ENCODE results near the gene ANTXRL. TPM values are rescaled to one million over a fixed set of nuclear protein-coding genes. Genes with fewer than 3 reads are reported as not detected.

Gene ANTXRL
- total RNA-seq, 1 experiment from 2014 or later, result not detected

DNA sequence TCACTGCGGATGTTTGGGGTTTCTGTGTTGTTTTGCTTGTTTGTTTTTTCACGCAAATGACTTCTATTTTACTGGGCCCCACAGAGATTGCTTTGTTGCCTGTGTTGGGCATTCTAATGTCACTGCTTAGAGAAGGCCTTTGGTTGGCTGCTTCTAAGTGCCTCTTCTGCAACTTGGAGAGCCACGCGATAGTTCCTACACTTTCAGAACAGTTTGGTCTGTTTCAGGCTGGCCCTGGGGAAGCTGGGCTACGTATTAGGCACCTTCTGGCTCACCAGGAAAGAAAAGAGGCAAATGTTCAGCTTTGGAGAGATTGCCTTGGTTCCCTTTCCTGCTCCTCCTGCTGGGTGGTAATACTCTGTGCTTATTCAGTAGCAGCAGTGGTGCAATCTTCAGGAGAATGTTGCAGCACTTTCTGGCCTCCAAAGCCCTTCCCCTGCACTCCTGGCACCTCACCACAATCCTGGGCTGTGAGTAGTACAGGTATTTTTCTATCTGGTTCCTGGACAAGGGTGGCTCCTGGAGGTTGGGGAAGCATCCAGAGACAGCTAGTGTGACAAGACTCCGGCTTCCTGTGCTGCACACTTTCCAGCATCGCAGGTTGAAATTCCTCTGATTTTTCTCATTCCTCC is 1.2 kb downstream of the ANTXRL start:
- in situ Hi-C loops (cut with HindIII; ENCODE audit: low pct_unique_long_range_greater_than_20kb, low sequenced_read_pairs) (no loop called here), intact Hi-C loops (cut with micrococcal nuclease; ENCODE audit: unreplicated experiment) (no loop called here)
- TF ChIP-seq, protein P1, sequence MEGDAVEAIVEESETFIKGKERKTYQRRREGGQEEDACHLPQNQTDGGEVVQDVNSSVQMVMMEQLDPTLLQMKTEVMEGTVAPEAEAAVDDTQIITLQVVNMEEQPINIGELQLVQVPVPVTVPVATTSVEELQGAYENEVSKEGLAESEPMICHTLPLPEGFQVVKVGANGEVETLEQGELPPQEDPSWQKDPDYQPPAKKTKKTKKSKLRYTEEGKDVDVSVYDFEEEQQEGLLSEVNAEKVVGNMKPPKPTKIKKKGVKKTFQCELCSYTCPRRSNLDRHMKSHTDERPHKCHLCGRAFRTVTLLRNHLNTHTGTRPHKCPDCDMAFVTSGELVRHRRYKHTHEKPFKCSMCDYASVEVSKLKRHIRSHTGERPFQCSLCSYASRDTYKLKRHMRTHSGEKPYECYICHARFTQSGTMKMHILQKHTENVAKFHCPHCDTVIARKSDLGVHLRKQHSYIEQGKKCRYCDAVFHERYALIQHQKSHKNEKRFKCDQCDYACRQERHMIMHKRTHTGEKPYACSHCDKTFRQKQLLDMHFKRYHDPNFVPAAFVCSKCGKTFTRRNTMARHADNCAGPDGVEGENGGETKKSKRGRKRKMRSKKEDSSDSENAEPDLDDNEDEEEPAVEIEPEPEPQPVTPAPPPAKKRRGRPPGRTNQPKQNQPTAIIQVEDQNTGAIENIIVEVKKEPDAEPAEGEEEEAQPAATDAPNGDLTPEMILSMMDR (IDR thresholded peaks at IDR 0.05), result no peak
- TF ChIP-seq, protein P2, sequence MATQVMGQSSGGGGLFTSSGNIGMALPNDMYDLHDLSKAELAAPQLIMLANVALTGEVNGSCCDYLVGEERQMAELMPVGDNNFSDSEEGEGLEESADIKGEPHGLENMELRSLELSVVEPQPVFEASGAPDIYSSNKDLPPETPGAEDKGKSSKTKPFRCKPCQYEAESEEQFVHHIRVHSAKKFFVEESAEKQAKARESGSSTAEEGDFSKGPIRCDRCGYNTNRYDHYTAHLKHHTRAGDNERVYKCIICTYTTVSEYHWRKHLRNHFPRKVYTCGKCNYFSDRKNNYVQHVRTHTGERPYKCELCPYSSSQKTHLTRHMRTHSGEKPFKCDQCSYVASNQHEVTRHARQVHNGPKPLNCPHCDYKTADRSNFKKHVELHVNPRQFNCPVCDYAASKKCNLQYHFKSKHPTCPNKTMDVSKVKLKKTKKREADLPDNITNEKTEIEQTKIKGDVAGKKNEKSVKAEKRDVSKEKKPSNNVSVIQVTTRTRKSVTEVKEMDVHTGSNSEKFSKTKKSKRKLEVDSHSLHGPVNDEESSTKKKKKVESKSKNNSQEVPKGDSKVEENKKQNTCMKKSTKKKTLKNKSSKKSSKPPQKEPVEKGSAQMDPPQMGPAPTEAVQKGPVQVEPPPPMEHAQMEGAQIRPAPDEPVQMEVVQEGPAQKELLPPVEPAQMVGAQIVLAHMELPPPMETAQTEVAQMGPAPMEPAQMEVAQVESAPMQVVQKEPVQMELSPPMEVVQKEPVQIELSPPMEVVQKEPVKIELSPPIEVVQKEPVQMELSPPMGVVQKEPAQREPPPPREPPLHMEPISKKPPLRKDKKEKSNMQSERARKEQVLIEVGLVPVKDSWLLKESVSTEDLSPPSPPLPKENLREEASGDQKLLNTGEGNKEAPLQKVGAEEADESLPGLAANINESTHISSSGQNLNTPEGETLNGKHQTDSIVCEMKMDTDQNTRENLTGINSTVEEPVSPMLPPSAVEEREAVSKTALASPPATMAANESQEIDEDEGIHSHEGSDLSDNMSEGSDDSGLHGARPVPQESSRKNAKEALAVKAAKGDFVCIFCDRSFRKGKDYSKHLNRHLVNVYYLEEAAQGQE (IDR thresholded peaks at IDR 0.05; ENCODE audit: insufficient read depth in 1 of 2, low read depth in 2 of 2, low read length in 1 of 2), result no peak
- no peak for TF ChIP-seq SIN3A (IDR thresholded peaks at IDR 0.05; ENCODE audit: borderline replicate concordance, insufficient read depth, low read depth, low read length)
- no peak for TF ChIP-seq TCF7L2 (IDR thresholded peaks at IDR 0.05; ENCODE audit: low read depth, low read length)
- no peak for TF ChIP-seq POLR2AphosphoS5 (IDR thresholded peaks at IDR 0.05; ENCODE audit: low read depth, low read length)
- POLR2A ChIA-PET, result no interaction called here
- ATAC-seq (no peak), DNase-seq (ENCODE audit: low read depth, low spot score) (no peak)
- H3K27me3 ChIP-seq (ENCODE audit: control insufficient read depth, insufficient read depth, low read length), result no peaks in the 10 kb centered on the region
- BruUV-seq (replicated peaks), result no TSS peak
- no peak overlapping the region for H3K27ac ChIP-seq (ENCODE audit: low read length)
- no peaks in the 10 kb centered on the region for H3K36me3 ChIP-seq (ENCODE audit: control insufficient read depth, insufficient read depth, low read length)
- CTCF ChIA-PET, result no interaction called here
- H3K4me1 ChIP-seq (ENCODE audit: control insufficient read depth, insufficient read depth, low read length), result peaks cover 15% of the 10 kb centered on the region
- H3K4me3 ChIP-seq (ENCODE audit: low read depth in 2 of 2, low read length in 2 of 2), result no peak overlapping the region
- no peaks in the 10 kb centered on the region for H3K9me3 ChIP-seq (ENCODE audit: control insufficient read depth, insufficient read depth, low read depth, low read length)

DNA sequence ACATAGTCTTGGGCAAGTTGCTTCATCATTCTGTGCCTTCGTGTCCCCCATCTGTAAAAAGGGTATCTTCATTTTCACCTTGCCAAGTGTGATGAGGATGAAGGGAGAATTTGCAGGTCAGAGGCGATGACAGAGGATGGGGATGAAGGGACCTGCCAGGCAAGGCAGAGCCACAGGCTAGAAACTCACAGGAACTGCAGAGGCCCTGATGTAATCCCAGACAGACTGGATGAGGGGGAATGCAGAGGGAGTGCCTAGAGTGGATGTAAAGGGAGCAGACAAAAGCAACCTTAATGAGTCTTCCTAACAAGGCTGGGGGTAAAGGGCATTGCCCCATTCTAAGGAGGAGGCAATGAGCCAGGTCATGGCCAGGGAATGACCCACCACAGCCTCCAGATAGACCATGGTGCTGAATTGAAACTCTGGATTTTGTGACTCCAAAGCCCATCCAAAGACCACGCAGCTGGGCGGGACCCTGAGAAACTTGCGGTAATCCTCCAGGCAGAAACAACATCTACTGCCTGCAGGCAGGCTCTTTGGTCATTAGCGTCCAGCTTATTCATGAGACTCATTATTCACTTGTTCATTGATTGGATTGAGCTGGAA is 1.9 kb downstream of the ANTXRL start:
- no peak for DNase-seq (ENCODE audit: low read depth, low spot score)
- H3K36me3 ChIP-seq (ENCODE audit: control insufficient read depth, insufficient read depth, low read length), result no peaks in the 10 kb centered on the region
- H3K27ac ChIP-seq (ENCODE audit: low read length), result no peak overlapping the region
- no peaks in the 10 kb centered on the region for H3K9me3 ChIP-seq (ENCODE audit: control insufficient read depth, insufficient read depth, low read depth, low read length)
- ATAC-seq, result no peak
- ChIA-PET POLR2A (no interaction called here), CTCF (no interaction called here)
- TF ChIP-seq, protein P2 (IDR thresholded peaks at IDR 0.05; ENCODE audit: insufficient read depth in 1 of 2, low read depth in 2 of 2, low read length in 1 of 2), result no peak
- no peak for TF ChIP-seq POLR2AphosphoS5 (IDR thresholded peaks at IDR 0.05; ENCODE audit: low read depth, low read length)
- TF ChIP-seq TCF7L2 (IDR thresholded peaks at IDR 0.05; ENCODE audit: low read depth, low read length), result no peak
- no peak for TF ChIP-seq SIN3A (IDR thresholded peaks at IDR 0.05; ENCODE audit: borderline replicate concordance, insufficient read depth, low read depth, low read length)
- TF ChIP-seq, protein P1 (IDR thresholded peaks at IDR 0.05), result no peak
- no peak overlapping the region for H3K4me3 ChIP-seq (ENCODE audit: low read depth in 2 of 2, low read length in 2 of 2)
- intact Hi-C loops (cut with micrococcal nuclease; ENCODE audit: unreplicated experiment), result no loop called here
- in situ Hi-C loops (cut with HindIII; ENCODE audit: low pct_unique_long_range_greater_than_20kb, low sequenced_read_pairs), result no loop called here
- no TSS peak for BruUV-seq (replicated peaks)
- no peaks in the 10 kb centered on the region for H3K27me3 ChIP-seq (ENCODE audit: control insufficient read depth, insufficient read depth, low read length)
- peaks cover 10% of the 10 kb centered on the region for H3K4me1 ChIP-seq (ENCODE audit: control insufficient read depth, insufficient read depth, low read length)
